NCI-H446 (cell line): ENCODE results near the gene ENOX2.
"Not testable (repeated sequence)": the region's sequence is repeated elsewhere in the genome, so short reads cannot be mapped to it uniquely, and the experiment has no call there.

Experiments used
- DNase-seq, 2 experiments: peaks; one replicate each; lab custom pipeline; 2025; lab: John Stamatoyannopoulos, UW

ENOX2 gene, protein sequence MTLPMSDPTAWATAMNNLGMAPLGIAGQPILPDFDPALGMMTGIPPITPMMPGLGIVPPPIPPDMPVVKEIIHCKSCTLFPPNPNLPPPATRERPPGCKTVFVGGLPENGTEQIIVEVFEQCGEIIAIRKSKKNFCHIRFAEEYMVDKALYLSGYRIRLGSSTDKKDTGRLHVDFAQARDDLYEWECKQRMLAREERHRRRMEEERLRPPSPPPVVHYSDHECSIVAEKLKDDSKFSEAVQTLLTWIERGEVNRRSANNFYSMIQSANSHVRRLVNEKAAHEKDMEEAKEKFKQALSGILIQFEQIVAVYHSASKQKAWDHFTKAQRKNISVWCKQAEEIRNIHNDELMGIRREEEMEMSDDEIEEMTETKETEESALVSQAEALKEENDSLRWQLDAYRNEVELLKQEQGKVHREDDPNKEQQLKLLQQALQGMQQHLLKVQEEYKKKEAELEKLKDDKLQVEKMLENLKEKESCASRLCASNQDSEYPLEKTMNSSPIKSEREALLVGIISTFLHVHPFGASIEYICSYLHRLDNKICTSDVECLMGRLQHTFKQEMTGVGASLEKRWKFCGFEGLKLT

DNA sequence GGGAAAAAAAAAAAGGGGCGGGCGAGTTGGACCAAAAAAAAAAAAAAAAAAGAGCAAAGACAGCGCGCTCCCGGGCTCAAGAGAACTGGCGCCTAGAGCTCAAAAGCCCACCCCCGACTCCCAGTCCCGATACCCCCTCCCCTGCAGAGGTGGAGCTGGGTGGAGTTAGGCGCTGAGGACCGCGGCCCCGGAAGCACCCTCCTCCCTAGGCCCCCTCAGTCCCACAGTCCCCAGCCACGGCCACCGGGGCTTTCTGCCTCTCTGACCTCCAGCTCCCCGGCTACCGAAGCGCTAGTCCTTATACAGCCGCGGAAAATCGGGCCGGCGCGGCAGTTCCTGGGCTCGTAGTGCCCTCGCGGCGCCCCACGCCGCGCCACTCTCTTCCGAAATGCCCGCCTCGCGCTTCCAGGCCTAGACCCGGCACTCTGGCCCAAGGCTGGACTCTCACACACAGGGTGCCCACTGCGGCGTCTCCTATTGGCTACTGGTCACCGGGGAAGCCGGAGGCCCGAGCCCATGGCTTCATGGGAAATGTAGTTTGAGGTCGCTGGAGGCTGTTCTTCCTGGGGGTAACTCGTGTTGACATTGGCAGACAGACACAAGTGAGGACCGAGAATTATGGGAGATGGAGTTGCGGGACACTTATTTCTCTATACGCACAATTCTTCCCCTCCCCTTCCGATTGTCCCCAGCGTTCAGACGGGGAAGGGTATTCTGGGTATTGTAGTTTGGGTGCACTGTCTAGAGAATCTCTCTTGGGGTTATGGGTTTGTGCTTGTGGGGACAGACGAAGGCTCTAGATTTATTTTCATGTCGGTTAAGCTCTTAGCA is at the start of gene ENOX2:
Gene ENOX2 (minus strand): TSS at position 427 of the 831 bp plus-strand sequence. CDS start 199,993 bp downstream, outside the sequence.
- DNase-seq: peak; percentile 89 to 97

DNA sequence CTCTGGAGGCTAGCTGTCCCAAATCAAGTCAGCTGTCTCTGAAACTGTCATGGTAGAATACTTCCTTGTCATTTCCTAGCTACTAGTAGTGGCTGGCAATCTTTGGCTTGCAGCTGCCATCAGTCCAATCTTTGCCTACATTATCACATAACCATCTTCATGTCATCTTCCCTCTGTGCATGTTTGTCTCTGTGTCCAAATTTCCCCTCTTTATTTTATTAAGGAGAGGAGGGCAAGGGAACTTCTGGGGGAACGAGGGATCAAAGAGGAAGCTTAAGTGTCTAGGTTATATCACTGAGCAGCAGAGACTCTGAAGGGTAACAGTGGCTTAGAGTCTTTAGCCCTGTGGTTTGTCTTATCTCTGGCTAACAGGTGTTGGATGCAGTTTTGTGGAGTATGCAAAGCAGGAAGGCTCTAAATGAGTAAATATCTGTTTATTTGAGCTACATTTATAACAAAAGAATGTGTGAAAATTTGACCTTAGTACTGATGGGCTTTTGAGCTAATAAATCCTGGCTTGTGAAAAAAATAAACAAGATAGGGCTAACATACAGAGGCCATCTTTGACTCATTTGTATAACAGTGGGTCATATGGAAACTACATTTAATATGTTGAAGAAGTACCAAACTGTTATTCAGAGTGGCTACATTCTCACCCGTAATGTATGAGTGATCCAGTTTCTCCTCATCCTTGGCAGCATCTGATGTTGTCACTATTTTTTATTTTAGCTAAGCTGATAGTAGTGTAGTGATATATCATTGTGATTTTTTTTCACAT is 49.4 kb upstream of the ENOX2 start:
- no peak for DNase-seq

DNA sequence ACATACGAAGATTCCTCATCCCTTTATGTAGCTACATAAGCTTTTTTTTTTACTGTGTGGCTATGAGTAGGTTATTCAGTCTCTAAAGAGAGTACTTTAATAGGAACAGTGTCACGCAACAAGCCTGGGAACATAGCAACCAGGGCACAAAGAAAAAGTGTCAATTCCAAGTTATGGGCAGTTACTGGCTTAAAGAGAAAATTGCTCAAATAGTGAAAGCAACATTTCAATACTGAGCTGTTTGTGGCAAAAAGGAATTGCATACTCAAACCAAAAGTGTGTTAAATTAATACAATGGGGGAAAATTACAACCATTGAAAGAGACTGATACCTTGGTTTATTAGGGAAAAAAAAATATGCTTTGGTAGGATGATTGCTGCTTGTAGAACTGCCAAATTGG is 41.2 kb upstream of the ENOX2 start:
- no peak for DNase-seq

DNA sequence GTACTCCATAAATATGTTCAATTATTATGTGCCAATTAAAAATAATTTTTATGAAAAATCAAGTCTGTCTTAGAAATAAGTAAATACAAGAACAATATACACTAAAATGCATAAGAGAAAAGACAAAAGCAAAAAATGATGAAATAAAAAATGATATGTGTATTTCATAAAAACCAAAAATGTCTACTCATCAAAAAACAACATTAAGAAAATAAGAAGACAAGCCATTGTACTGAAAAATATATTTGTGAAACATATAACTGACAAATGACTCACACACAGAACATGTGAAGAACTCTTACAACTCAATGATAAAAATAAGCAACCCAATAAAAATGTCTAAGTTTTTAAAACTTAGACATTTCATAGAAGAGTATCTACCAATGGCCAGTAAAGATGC is 34.1 kb upstream of the ENOX2 start:
- DNase-seq: no peak

DNA sequence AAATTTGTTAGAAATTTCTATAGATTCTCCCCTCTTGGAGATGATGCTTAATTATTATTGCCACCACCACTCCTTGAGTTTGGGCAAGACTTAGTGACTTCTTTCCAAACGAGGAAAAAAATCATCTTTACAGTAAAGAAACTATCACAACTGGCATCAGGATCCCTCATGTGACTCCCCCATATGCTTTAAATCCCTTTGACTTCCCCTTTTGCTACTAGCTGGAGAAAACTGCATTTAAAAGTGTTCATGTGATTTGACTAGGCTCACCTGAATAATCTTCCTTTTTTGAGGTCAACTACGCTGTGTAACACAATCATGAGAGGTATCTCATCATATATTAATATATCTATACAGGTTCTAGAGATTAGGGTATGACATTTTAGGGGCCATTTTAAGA is 30.3 kb upstream of the ENOX2 start:
- DNase-seq: no peak

DNA sequence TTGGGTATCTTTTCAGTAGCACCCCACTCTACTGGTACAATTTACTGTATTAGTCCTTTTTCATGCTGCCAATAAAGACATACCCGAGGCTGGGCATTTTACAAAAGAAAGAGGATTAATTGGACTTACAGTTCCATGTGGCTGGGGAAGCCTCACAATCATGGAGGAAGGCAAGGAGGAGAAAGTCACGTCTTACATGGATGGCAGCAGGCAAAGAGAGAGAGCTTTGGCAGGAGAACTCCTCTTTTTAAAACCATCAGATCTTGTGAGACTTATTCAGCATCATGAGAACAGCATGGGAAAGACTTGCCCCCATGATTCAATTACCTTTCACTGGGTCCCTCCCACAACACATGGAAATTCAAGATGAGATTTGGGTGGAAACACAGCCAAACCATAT is 17.4 kb upstream of the ENOX2 start:
- not testable (repeated sequence) for DNase-seq

DNA sequence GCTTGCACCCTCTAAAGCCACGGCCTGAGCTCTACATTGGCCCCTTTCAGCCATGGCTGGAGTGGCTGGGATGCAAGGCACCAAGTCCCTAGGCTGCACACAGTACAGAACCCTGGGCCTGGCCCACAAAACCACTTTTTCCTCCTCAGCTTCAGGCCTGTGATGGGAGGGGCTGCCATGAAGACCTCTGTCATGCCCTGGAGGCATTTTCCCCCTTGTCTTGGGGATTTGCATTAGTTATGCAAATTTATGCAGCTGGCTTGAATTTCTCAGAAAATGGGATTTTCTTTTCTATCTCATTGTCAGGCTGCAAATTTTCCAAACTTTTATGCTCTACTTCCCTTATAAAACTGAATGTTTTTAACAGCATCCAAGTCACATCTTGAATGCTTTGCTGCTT is 16.7 kb upstream of the ENOX2 start:
- not testable (repeated sequence) for DNase-seq

DNA sequence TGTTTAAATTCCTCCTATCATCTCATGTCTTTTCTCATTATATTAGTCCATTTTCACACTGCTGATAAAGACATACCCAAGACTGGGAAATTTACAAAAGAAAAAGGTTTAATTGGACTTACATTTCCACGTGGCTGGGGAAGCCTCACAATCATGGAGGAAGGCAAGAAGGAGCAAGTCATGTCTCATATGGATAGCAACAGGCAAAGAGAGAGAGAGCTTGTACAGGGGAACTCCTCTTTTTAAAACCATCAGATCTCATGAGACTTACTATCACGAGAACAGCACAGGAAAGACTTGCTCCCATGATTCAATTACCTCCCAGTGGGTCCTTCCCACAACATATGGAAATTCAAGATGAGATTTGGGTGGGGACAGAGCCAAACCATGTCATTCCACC is 15.5 kb upstream of the ENOX2 start:
- DNase-seq: not testable (repeated sequence)

DNA sequence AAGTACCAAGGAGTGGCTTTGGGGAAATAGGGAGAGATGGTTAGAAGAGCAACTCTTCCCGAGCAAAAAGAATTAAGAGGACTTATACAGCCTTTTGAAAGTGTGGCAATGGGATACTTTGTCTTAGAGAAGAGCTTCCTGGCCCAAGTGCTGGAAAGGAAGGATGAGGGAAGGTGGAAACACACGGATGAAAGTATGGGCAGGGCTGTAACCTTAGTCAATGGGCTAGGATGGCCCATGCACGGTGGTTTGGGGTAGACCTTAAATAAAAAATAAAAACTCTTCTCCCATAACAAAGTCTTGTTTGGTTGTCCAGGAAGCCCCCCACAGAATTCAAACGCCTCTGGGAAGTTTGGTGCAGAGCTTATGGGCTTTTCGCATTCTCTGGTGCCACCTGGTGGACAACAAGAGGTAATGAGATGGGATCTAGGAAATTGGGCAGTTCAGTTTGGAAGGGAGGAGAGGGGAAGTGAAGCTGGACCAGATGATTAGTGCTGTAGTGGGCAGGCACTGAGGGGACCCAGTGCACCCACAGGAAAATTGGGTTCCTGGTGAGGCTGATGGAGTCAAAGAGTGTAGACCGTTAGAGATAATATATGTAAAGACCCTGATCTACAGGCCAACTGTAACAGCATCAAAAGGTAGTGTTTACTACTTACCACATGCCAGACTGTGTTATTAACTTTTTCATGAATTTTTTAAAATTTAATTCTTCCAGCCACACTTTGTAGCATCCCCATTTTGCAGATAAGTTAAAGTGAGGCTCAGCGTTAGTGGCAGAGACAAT is 13.8 kb upstream of the ENOX2 start:
- peak; percentile 26 to 68 for DNase-seq

DNA sequence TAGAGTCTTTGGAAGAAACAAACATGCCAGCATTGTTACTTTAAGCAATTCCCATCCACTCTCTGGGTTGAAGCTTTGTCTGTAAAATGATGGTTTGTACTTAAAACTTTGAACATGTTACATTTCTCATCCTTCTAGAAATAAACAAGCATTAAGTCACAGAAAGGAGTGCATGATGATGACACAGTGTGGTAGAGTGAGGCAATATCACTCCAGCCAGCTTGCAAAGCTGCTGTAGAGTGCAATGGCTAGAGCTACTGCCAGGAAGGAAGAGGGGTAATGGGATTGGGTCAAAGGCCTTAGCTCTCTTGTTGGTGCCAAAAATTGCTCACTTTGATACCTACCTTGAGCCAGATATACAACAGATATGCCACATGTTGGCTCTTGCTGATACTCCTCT is 12.3 kb upstream of the ENOX2 start:
- DNase-seq: no peak

DNA sequence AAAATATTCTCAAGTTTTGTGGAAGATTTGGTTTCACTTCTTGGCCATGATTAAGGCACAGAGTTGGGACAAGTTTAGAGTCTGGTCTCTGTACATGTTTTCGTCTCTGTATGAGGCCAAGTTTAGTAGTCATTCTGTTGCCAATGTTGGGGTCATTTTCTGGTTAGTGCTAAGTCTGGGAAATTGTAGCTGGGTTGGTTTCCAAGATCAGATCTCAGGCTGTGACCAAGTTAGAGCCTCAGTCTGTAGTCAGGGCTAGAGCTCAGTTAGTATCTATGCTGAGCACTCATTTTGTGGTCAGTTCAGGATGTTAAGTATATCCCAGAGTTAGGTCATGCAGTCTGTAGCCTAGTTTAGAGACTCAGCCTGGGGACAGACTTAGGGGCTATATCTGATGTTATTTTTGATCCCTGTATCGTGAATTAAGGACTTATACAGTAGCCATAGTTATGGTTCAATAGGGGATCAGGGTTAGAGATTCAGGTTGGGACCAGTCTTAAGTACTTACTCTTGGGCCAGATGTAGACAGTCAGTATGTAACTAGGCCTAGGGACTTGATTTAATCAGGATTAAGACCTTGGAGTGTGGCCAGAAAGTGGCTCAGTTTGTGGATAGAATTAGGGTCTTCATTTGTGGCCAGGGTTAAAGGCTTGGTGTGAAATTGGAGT is 6.6 kb upstream of the ENOX2 start:
- no peak for DNase-seq

DNA sequence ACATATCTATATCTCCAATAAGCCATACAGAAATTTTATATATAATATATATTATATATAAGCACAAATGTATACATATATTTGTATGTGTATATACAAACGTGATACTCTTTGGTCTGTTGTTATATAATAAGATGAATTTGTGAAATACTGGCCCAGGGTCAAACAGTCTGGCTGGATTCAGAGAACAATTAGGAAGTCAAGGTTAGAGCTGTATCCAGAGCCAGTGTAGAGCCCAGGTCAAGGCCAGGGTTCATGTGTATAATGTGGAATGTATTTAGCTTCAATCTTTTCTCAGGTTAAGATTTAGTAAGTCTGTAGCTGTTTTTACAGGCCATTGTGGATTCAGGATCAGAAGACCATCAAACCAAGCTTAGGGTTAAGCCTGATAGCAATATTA is 3.8 kb upstream of the ENOX2 start:
- DNase-seq: no peak

DNA sequence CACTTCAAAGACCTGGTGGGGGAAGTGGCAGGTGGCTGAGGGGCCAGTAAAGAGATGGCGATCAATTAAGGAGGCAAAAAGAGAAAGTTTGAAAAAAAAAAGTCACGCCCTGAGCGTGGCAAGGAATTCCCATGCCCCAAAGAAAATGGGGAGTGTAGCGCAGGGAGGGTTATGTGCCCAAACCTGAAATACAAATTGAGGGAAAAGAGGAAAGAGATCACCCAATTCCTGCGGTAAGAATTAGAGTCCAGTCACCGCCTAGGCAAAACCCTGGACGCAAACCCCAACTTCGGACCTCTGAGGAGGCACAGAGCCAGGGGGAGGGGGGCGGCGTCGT is 595 bp downstream of the ENOX2 start:
- no peak for DNase-seq

DNA sequence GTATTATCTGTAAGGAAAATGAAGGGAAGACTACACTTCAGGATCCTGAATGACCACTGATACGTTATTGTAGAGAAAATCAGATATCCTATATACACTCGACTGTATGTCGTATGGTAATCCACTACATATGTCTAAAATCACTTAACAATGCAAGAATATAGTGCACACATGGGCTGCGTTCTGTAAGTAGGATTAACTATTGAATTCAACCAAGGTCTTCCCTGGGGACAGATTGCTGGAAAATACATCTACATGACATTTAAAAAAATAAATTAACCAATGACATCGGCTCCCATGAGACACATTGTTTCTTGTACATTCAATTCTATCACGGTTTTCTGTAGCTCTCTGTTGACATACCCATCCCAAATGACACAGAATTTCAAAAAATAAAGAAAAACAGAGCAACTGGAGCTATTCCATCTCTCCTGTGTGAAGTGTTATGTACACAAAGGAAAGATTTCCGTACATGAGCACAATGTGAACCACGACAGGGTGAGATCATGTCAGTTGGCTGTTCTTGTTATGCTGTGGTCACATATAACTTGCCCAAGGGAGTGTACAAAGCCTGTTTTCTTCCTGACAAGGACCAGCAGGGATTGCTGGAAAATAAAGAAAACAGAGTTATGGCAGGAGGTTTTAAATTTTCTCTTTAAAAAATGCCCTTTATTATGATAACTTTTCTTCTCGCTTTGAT is 6.1 kb downstream of the ENOX2 start:
- DNase-seq: no peak

DNA sequence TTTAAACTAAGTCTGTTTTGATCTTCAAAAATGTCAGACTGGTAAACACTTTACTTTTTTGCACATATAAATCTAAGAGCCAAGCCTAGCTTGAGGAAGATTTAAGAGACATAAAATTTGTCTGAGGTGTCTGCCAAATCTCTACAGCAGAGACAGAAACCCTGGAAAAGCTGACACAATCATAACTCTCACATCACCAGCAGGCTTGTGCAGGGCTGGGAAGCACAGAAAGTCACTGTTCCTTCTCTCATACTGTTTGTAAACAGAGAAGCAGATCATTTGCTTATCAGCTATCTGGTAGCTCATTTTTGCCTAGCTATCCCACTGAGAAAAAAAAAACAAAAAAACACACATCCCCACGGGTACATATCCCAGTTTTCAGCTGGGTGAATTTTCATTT is 7.0 kb downstream of the ENOX2 start:
- no peak for DNase-seq

DNA sequence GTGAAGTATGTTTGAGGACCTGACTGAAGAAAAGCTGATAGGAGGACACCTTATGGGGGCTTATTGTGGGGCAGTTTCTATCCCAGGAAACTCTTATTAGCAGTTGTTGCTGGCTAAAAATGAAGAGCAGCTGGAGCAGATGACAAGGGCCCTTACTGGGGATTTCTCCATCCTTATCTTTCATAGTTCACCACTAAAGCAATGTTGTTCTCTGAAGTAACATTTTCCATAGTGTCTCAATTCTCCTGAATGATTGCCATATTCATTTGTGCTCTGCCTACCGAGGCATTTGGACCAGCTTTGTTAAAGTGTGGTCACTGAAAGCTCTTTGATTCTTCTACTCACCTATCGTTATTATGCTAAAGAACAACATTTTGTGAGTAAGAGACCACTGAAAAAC is 7.7 kb downstream of the ENOX2 start:
- no peak for DNase-seq

DNA sequence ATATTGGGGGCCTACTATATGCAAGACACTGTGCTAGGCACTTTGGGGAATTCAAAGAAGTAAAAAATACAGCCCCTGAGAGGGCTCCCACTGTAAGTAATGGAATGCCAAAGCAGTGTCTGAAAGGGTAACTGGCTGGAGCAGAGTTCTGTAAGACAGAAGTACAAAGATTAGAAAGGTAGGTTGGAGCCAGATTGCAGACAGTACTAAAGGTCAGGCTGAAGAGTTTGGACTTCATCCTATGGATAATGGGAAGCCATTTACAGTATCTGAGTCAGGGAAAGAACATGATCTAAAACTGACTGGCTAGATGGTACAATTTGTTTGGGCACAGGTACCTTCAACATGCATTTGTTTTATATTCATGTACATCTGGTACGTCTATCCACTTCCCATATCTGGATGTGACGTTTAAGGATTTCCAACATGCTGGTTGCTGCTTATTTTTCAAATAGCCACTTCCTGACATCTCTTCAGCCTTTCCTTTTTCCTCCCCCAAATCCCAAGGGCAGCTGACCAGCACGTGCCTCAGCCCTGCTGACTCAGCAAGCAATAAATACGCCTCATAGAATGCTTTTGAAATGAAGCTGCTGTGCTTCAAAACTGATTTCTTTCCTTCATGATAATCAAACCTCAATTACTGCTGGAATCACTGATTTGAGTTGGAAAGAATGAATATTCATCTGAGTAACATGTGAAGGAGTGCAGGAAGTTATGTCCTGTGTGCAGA is 9.5 kb downstream of the ENOX2 start:
- DNase-seq: no peak

DNA sequence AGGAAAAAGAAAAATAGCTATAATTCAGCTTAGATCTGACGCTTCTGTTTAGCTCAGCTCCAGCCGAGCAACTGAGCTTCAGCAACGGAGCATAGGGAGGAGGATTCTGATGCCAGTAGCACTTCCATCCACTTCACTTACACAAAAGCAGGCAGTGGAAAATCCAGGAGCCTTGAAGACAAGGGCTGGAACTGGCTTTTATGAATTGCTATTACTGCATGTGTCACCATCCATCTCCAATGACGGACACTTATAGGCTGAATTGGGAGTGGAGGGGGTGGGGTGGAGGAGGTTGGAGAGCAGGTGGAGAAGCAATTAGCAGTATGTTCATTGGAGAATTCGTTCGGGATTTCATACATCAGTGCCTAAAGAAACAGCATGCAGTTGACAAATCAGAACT is 15.6 kb downstream of the ENOX2 start:
- DNase-seq: peak in 1 of 2 experiments; percentile 31

DNA sequence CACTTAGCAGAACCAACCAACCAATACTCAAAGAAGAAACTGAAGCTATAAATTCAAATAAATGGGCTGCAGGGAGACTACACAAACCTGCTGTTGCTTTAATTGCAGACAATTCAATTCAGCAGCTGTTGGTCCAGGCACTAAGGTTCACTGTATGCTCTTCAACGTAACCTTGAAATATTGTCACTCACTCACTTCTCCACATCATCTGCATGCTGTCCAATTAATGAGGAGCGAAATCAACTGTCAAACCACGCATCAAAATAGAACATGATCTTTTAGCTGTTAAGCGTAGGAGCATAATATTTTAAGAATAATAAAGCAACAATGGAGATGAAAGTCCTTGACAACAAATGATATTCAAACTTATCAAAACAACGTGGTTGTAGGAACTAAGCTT is 17.0 kb downstream of the ENOX2 start:
- DNase-seq: no peak

DNA sequence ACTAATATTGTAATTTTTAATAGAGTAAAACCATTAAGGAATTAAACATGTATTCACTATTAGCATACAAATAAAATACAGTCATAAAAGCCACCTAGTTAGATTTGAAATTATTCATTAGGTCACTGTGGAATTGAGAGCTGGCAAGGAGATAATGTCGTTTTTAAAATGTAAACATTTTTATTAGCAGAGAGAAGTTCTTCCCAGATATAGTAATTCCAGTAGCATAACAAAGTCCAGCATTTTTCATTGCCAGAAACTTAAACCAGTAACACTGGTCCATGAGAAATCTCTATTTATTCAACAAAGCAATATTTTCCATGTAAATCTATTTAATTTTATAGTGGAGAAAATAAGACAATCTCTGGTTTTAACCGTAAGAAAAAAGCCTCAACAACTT is 17.5 kb downstream of the ENOX2 start:
- no peak for DNase-seq
